H1 (cell line): ENCODE measurements around the gene CMSS1. TPM values are rescaled to one million over a fixed set of nuclear protein-coding genes. Genes with fewer than 3 reads are reported as not detected.
A peak's percentile ranks its signal among the peaks of the same experiment; 100 is the strongest.

ENCODE experiments used
- CTCF ChIA-PET: fragments of 300-600 bp; sonication (Branson Sonifier 250); formaldehyde crosslinking; loops from one replicate; lab custom pipeline; 2021; ENCODE audit not compliant: partially characterized antibody; lab: Charles Lee
- POLR2A ChIA-PET: fragments of 300-600 bp; sonication (Branson Sonifier 250); formaldehyde crosslinking; loops from one replicate; lab custom pipeline; 2021; ENCODE audit warnings: inconsistent platforms; ENCODE audit not compliant: partially characterized antibody; lab: Charles Lee
- DNase-seq, 2 experiments: peaks; one replicate each; pipeline versions ENCODE4 v3.0.0 to v3.0.0-alpha.2; 2010 to 2022; ENCODE audit warnings: low spot score in 2 of 2, low read depth in 1 of 2, mixed read lengths in 1 of 2
- FAIRE-seq: peaks from 2 replicates; lab custom pipeline; 2011; peaks lifted over from hg19 to GRCh38; lab: Jason Lieb, UNC
- H2AFZ ChIP-seq: 2 replicates; pipeline ENCODE4 v1.8.1; 2012; ENCODE audit warnings: low read length, inconsistent platforms
- H2AK5ac ChIP-seq: 2 replicates; pipeline ENCODE4 v1.6.1; 2013; ENCODE audit warnings: low read depth, low read length
- H2BK120ac ChIP-seq: replicated peaks from 2 replicates; pipeline ENCODE3; 2013; ENCODE audit warnings: low read depth, low read length, inconsistent platforms
- H2BK12ac ChIP-seq: 2 replicates; pipeline ENCODE4 v1.6.1; 2013; ENCODE audit warnings: low read depth, low read length
- H2BK15ac ChIP-seq: 2 replicates; pipeline ENCODE4 v1.6.1; 2013; ENCODE audit warnings: low read length
- H2BK20ac ChIP-seq: 2 replicates; pipeline ENCODE4 v1.6.1; 2013; ENCODE audit warnings: low read length
- H2BK5ac ChIP-seq: 2 replicates; pipeline ENCODE4 v1.6.1; 2013; ENCODE audit warnings: low read depth, low read length
- H3K14ac ChIP-seq: 2 replicates; pipeline ENCODE4 v1.6.1; 2013; ENCODE audit warnings: inconsistent platforms; ENCODE audit not compliant: insufficient read length
- H3K18ac ChIP-seq: 2 replicates; pipeline ENCODE4 v1.6.1; 2013; ENCODE audit warnings: low read length; ENCODE audit errors: extremely low read depth
- H3K23ac ChIP-seq: 2 replicates; pipeline ENCODE4 v1.6.1; 2013; ENCODE audit warnings: inconsistent platforms; ENCODE audit not compliant: insufficient read length
- H3K23me2 ChIP-seq: 2 replicates; pipeline ENCODE4 v1.6.1; 2013; ENCODE audit warnings: low read depth, low read length
- H3K27ac ChIP-seq: 2 replicates; pipeline ENCODE4 v1.6.1; 2011; ENCODE audit warnings: low read depth, low read length, inconsistent platforms
- H3K27me3 ChIP-seq, 4 experiments: replicated peaks in 1 of 4; 1 replicate in 1 of 4; 2 replicates in 3 of 4; pipeline versions ENCODE4 v1.6.1 to v1.8.1; 2011 to 2013; ENCODE audit warnings: low read length in 3 of 4, mild to moderate bottlenecking in 3 of 4, inconsistent platforms in 2 of 4, mixed read lengths in 2 of 4, moderate library complexity in 1 of 4; ENCODE audit not compliant: control insufficient read depth in 3 of 4, insufficient read depth in 3 of 4; ENCODE audit errors: extremely low read depth in 1 of 4
- H3K36me3 ChIP-seq, 4 experiments: 2 replicates each; pipeline versions ENCODE4 v1.6.1 to v1.8.1; 2011 to 2013; ENCODE audit warnings: mild to moderate bottlenecking in 4 of 4, low read length in 3 of 4, moderate library complexity in 2 of 4, control low read depth in 1 of 4, inconsistent platforms in 1 of 4; ENCODE audit not compliant: insufficient read depth in 4 of 4, control insufficient read depth in 2 of 4
- H3K4ac ChIP-seq: replicated peaks from 2 replicates; pipeline ENCODE3; 2013; ENCODE audit warnings: low read length, low read depth, mixed read lengths, inconsistent platforms; ENCODE audit not compliant: insufficient read length
- H3K4me1 ChIP-seq, 4 experiments: replicated peaks in 1 of 4; 1 replicate in 1 of 4; 2 replicates in 3 of 4; pipeline versions ENCODE4 v1.6.1 to v1.8.1; 2011 to 2013; ENCODE audit warnings: low read length in 3 of 4, inconsistent platforms in 2 of 4, mixed read lengths in 1 of 4; ENCODE audit not compliant: insufficient read depth in 4 of 4, control insufficient read depth in 3 of 4
- H3K4me2 ChIP-seq, 2 experiments: 2 replicates each; pipeline versions ENCODE4 v1.6.1 to v1.8.1; 2011 to 2013; ENCODE audit warnings: low read depth in 2 of 2, low read length in 2 of 2, control low read depth in 1 of 2, inconsistent platforms in 1 of 2, mild to moderate bottlenecking in 1 of 2; ENCODE audit not compliant: insufficient read depth in 1 of 2
- H3K4me3 ChIP-seq, 4 experiments: fragments of 200-600, 300-600 bp in 1 of 4; sonication (generic), shearing (Covaris generic), sonication (Bioruptor Twin) in 1 of 4; 2 replicates each; pipeline versions ENCODE4 v1.5.1 to v1.8.1; 2011 to 2016; ENCODE audit warnings: low read length in 4 of 4, low read depth in 3 of 4, control low read depth in 2 of 4, inconsistent platforms in 2 of 4, mild to moderate bottlenecking in 2 of 4, mixed read lengths in 1 of 4, moderate library complexity in 1 of 4; ENCODE audit not compliant: insufficient read depth in 2 of 4; ENCODE audit errors: extremely low read depth in 1 of 4
- H3K56ac ChIP-seq: replicated peaks from 2 replicates; pipeline ENCODE3; 2013; ENCODE audit warnings: low read depth, mild to moderate bottlenecking, mixed read lengths, low read length, inconsistent platforms; ENCODE audit not compliant: insufficient read length
- H3K79me1 ChIP-seq: 2 replicates; pipeline ENCODE4 v1.6.1; 2013; ENCODE audit warnings: low read depth, low read length, control low read depth
- H3K79me2 ChIP-seq, 2 experiments: 2 replicates each; pipeline versions ENCODE4 v1.6.1 to v1.8.1; 2012 to 2013; ENCODE audit warnings: low read length in 2 of 2, mild to moderate bottlenecking in 2 of 2, inconsistent platforms in 1 of 2; ENCODE audit not compliant: insufficient read depth in 2 of 2, control insufficient read depth in 1 of 2
- H3K9ac ChIP-seq, 4 experiments: replicated peaks in 1 of 4; 1 replicate in 1 of 4; 2 replicates in 3 of 4; pipeline versions ENCODE4 v1.6.1 to v1.8.1; 2011 to 2013; ENCODE audit warnings: low read depth in 3 of 4, low read length in 3 of 4, control low read depth in 2 of 4, mild to moderate bottlenecking in 2 of 4, moderate library complexity in 2 of 4, inconsistent platforms in 1 of 4; ENCODE audit errors: extremely low read depth in 1 of 4
- H3K9me3 ChIP-seq, 2 experiments: 2 replicates each; pipeline versions ENCODE4 v1.6.1 to v1.8.1; 2012 to 2013; ENCODE audit warnings: mild to moderate bottlenecking in 2 of 2, moderate library complexity in 2 of 2, control low read depth in 1 of 2, inconsistent platforms in 1 of 2, low read depth in 1 of 2, low read length in 1 of 2, mixed read lengths in 1 of 2; ENCODE audit not compliant: insufficient read depth in 2 of 2
- H4K20me1 ChIP-seq, 2 experiments: replicated peaks in 1 of 2; 2 replicates each; pipeline versions ENCODE3 to v1.8.1; 2011 to 2013; ENCODE audit warnings: inconsistent platforms in 2 of 2, low read length in 2 of 2, mild to moderate bottlenecking in 1 of 2; ENCODE audit not compliant: insufficient read depth in 2 of 2, control insufficient read depth in 1 of 2
- H4K5ac ChIP-seq: 2 replicates; pipeline ENCODE4 v1.6.1; 2013; ENCODE audit warnings: low read length, low read depth, mixed read lengths, inconsistent platforms; ENCODE audit not compliant: insufficient read length
- H4K8ac ChIP-seq: 2 replicates; pipeline ENCODE4 v1.8.0; 2013; ENCODE audit warnings: mild to moderate bottlenecking, moderate library complexity, low read length, inconsistent platforms; ENCODE audit not compliant: insufficient read depth; ENCODE audit errors: extremely low read depth
- H4K91ac ChIP-seq: replicated peaks from 2 replicates; pipeline ENCODE3; 2013; ENCODE audit warnings: low read length, mixed read lengths, inconsistent platforms; ENCODE audit not compliant: insufficient read length
- CBX5 ChIP-seq: fragments of 300-800, 300-1000 bp; sonication (generic); IDR thresholded peaks from 2 replicates; pipeline ENCODE4 v1.7.1; 2016; ENCODE audit warnings: antibody characterized with exemption, low read length, low read depth
- MAX ChIP-seq: IDR thresholded peaks from 2 replicates; pipeline ENCODE4 v1.6.1; 2012; ENCODE audit warnings: inconsistent platforms
- RAD21 ChIP-seq, 2 experiments: IDR thresholded peaks in 1 of 2; conservative IDR thresholded peaks in 1 of 2; 2 replicates each; pipeline ENCODE4 v1.6.1; 2011; ENCODE audit warnings: low read depth in 2 of 2, low read length in 2 of 2, improper control_type of control experiment in 1 of 2, inconsistent platforms in 1 of 2, mild to moderate bottlenecking in 1 of 2, moderate library complexity in 1 of 2
- RBBP5 ChIP-seq: IDR thresholded peaks from 2 replicates; pipeline ENCODE4 v1.7.1; 2012; ENCODE audit warnings: low read depth, mild to moderate bottlenecking, inconsistent platforms, low read length, moderate library complexity, borderline replicate concordance
- RNF2 ChIP-seq: fragments of 200-900, 300-1000 bp; sonication (generic); IDR thresholded peaks from 2 replicates; pipeline ENCODE4 v1.7.1; 2016; ENCODE audit warnings: borderline replicate concordance, low read depth, mild to moderate bottlenecking, antibody characterized with exemption, low read length; ENCODE audit not compliant: poor library complexity, severe bottlenecking; ENCODE audit errors: missing control alignments
- TBP ChIP-seq: IDR thresholded peaks from 2 replicates; pipeline ENCODE4 v1.6.1; 2011; ENCODE audit warnings: low read depth, low read length, improper control_type of control experiment
- WGBS, 2 experiments: shearing (Covaris generic) in 1 of 2; methylation state at CpG; one replicate each; pipeline versions ENCODE4 v1.1.6 to v1.1.7; 2013 to 2015; ENCODE audit warnings: low lambda C conversion rate in 2 of 2, mixed read lengths in 2 of 2, inconsistent platforms in 1 of 2, low coverage in 1 of 2, missing lambda C conversion rate in 1 of 2; ENCODE audit not compliant: insufficient replicate concordance in 2 of 2, insufficient coverage in 1 of 2, insufficient read length in 1 of 2; ENCODE audit errors: extremely low coverage in 1 of 2, missing lambda C conversion rate in 1 of 2; 5-methylcytosine and 5-hydroxymethylcytosine counted together
- polyA plus RNA-seq, 7 experiments: library from polyadenylated mRNA; depleted of rRNA in 3 of 7; stranded (reverse) in 5 of 7; unstranded in 2 of 7; fragments of >200 nt in 5 of 7; fragments of 200-250 nt in 2 of 7; gene quantifications; 1 replicate in 5 of 7; 2 replicates in 1 of 7; 4 replicates in 1 of 7; pipeline versions ENCODE4 v1.2.1 to v1.2.3, GENCODE V29; 2011 to 2013; ENCODE audit warnings: missing spikeins in 2 of 7, mixed read lengths in 2 of 7
- total RNA-seq: library from RNA; stranded (reverse); fragmentation: NEBNext Ultra II Directional; extraction: Animal tissue kit (Norgen Biotek cat#: 25700); gene quantifications from 2 replicates; pipeline ENCODE4 v1.2.1, GENCODE V29; 2021

CMSS1 gene
- total and polyA plus RNA-seq, 2 of the 8 experiments (the other 6 are each of a cell fraction or from before 2014, with no cell fraction given) = 15.2 to 75.1 TPM

- Histone ChIP-seq H3K79me2 (no peaks in the 10 kb centered on the region), H4K91ac (no peak overlapping the region), H3K4me2 (no peak overlapping the region), H2BK15ac (no peak overlapping the region), H3K79me1 (no peaks in the 10 kb centered on the region), H3K18ac (no peak overlapping the region), H2BK12ac (peak overlapping the region; percentile 27; the same call in 1 of the 2 replicates), H3K27me3 (no peaks in the 10 kb centered on the region; a peak in 1 of 7 replicates), H3K36me3 (no peaks in the 10 kb centered on the region), H2AFZ (no peak overlapping the region), H3K23ac (no peak overlapping the region), H3K4me1 (peaks cover 0 to 17% (median 12%) of the 10 kb centered on the region in 4 experiments; a peak in 5 of 7 replicates), H2BK120ac (no peak overlapping the region), H4K5ac (no peak overlapping the region), H3K23me2 (no peaks in the 10 kb centered on the region; the same call in 1 of the 2 replicates), H3K14ac (no peak overlapping the region), H2BK20ac (no peak overlapping the region; the same call in 1 of the 2 replicates), H3K9me3 (no peaks in the 10 kb centered on the region), H4K8ac (no peak overlapping the region), H3K9ac (no peak overlapping the region), H3K27ac (no peak overlapping the region), H3K4me3 (no peak overlapping the region), H3K4ac (no peak overlapping the region), H4K20me1 (no peaks in the 10 kb centered on the region), H2BK5ac (no peak overlapping the region), H3K56ac (no peak overlapping the region), H2AK5ac (peak overlapping the region; percentile 97; the same call in 1 of the 2 replicates)
- FAIRE-seq = no peak
- ChIA-PET POLR2A (no interaction called here), CTCF (no interaction called here)
- DNase-seq = no peak
- WGBS, 2 experiments = 94% methylated on average over 7 of the region's 7 CpGs; no CpG with 5 or more reads in 1 of the 2 experiments
- TF ChIP-seq TBP (no peak), CBX5 (no peak), MAX (no peak), RBBP5 (no peak), RNF2 (no peak), RAD21 (IDR thresholded peaks at IDR 0.05 in 1 of 2, conservative IDR thresholded peaks at IDR 0.05 in 1 of 2; ENCODE audit: low read depth in 2 of 2, low read length in 2 of 2) (no peak)
Measured at GRCh38 chr3:100213891-100214573, 396.4 kb downstream of the CMSS1 start.
